Endothelial cell (in vitro differentiated cells): ENCODE data around the gene PTPRN2. TPM values are rescaled to one million over a fixed set of nuclear protein-coding genes. Genes with fewer than 3 reads are reported as not detected.

ENCODE experiments used
- DNase-seq: peaks from one replicate; pipeline ENCODE4 v3.0.0; 2021; ENCODE audit warnings: low spot score
- H3K27ac Mint-ChIP-seq: one replicate; pipeline ENCODE4 v1.8.0; 2021; ENCODE audit warnings: mixed read lengths, inconsistent platforms; ENCODE audit not compliant: unreplicated experiment
- H3K27me3 Mint-ChIP-seq: one replicate; pipeline ENCODE4 v1.8.0; 2021; ENCODE audit warnings: mild to moderate bottlenecking, moderate library complexity, mixed read lengths, inconsistent platforms; ENCODE audit not compliant: unreplicated experiment
- H3K36me3 Mint-ChIP-seq: one replicate; pipeline ENCODE4 v1.8.0; 2021; ENCODE audit warnings: mild to moderate bottlenecking, low read depth, mixed read lengths, inconsistent platforms; ENCODE audit not compliant: unreplicated experiment
- H3K4me1 Mint-ChIP-seq: one replicate; pipeline ENCODE4 v1.8.0; 2021; ENCODE audit warnings: mild to moderate bottlenecking, mixed read lengths, inconsistent platforms; ENCODE audit not compliant: unreplicated experiment
- H3K4me3 Mint-ChIP-seq: one replicate; pipeline ENCODE4 v1.8.0; 2021; ENCODE audit warnings: mild to moderate bottlenecking, mixed read lengths, inconsistent platforms; ENCODE audit not compliant: unreplicated experiment
- H3K9me3 Mint-ChIP-seq: one replicate; pipeline ENCODE4 v1.8.0; 2021; ENCODE audit warnings: mixed read lengths, inconsistent platforms; ENCODE audit not compliant: unreplicated experiment
- total RNA-seq: library from RNA; stranded (reverse); fragmentation: NEBNext Ultra II Directional; extraction: Animal tissue kit (Norgen Biotek cat#: 25700); gene quantifications from one replicate; pipeline ENCODE4 v1.2.1, GENCODE V29; 2021; ENCODE audit not compliant: unreplicated experiment
- TF ChIP-seq, protein P1 (sequence below): fragments of 200-600 bp; sonication (generic); IDR thresholded peaks from one replicate; pipeline ENCODE4 v1.5.0; 2021; ENCODE audit warnings: antibody characterized with exemption; ENCODE audit not compliant: unreplicated experiment

Gene PTPRN2
- total RNA-seq, 1 donor from 2014 or later, result 0.18 TPM

DNA sequence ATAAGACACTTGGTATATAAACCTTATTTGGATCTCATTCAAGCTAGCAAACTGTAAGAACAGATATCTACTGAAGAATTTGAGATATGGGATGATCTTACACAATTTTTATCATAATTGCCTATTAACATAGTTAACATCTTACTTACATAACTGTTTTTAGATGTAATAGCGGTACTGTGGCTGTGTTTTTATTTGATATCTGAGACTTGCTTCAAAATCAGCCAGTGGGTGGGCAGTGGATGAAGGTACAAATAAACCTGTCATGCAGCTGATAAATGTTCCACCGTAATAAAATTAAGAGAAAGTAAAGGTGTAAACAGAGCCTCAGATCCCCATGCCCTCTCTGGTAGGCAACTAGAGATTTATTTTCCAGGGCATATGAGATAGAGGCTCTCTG lies 28.4 kb upstream of the PTPRN2 start:
- H3K36me3 Mint-ChIP-seq, result no peaks in the 10 kb centered on the region
- H3K27ac Mint-ChIP-seq, result no peak overlapping the region
- H3K9me3 Mint-ChIP-seq, result no peaks in the 10 kb centered on the region
- no peaks in the 10 kb centered on the region for H3K27me3 Mint-ChIP-seq
- H3K4me3 Mint-ChIP-seq, result no peak overlapping the region
- DNase-seq, result no peak
- TF ChIP-seq, protein P1, sequence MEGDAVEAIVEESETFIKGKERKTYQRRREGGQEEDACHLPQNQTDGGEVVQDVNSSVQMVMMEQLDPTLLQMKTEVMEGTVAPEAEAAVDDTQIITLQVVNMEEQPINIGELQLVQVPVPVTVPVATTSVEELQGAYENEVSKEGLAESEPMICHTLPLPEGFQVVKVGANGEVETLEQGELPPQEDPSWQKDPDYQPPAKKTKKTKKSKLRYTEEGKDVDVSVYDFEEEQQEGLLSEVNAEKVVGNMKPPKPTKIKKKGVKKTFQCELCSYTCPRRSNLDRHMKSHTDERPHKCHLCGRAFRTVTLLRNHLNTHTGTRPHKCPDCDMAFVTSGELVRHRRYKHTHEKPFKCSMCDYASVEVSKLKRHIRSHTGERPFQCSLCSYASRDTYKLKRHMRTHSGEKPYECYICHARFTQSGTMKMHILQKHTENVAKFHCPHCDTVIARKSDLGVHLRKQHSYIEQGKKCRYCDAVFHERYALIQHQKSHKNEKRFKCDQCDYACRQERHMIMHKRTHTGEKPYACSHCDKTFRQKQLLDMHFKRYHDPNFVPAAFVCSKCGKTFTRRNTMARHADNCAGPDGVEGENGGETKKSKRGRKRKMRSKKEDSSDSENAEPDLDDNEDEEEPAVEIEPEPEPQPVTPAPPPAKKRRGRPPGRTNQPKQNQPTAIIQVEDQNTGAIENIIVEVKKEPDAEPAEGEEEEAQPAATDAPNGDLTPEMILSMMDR, result no peak
- no peaks in the 10 kb centered on the region for H3K4me1 Mint-ChIP-seq

DNA sequence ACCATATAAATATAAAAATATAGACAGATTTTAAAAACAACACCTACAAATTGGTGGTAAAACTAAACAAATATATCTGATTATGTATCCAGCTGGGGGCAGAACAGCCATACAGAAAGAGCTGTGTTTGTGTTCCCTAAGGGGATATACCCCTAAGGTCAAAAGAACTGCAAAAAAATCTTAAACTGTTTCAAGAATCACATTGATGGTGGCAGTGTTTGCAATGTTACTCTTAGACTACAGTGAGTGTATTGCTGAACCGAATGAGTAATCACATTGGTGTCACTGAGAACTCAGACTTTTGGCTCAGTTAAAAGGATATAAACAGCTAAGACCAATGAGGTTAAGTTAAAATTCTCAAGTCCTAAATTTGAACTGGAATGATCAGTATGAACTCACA lies 27.1 kb upstream of the PTPRN2 start:
- DNase-seq, result no peak
- Mint-ChIP-seq H3K4me3 (no peak overlapping the region), H3K27me3 (no peaks in the 10 kb centered on the region), H3K27ac (no peak overlapping the region), H3K9me3 (no peaks in the 10 kb centered on the region), H3K36me3 (no peaks in the 10 kb centered on the region), H3K4me1 (no peaks in the 10 kb centered on the region)
- TF ChIP-seq, protein P1, result no peak

DNA sequence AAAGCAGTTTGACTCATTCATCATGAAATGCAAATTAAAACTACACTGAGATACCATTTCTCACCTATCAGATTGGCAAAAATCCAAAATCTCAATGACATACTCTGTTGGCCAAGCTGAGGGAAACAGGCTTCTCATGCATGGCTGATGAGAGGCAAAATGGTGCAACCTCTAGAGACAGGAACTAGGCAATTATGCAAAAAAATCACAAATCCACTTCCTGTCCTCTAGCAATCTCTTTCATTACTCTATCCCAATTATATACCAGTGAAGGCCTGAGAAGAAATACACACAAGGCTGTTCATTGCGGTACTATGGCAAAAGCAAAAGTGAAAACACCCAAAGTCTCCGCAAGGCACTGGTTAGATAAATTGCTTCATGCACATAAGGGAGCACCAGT lies 25.9 kb upstream of the PTPRN2 start:
- TF ChIP-seq, protein P1, result no peak
- Mint-ChIP-seq H3K4me1 (no peaks in the 10 kb centered on the region), H3K4me3 (no peak overlapping the region), H3K9me3 (no peaks in the 10 kb centered on the region), H3K36me3 (no peaks in the 10 kb centered on the region), H3K27me3 (no peaks in the 10 kb centered on the region), H3K27ac (no peak overlapping the region)
- DNase-seq, result no peak

DNA sequence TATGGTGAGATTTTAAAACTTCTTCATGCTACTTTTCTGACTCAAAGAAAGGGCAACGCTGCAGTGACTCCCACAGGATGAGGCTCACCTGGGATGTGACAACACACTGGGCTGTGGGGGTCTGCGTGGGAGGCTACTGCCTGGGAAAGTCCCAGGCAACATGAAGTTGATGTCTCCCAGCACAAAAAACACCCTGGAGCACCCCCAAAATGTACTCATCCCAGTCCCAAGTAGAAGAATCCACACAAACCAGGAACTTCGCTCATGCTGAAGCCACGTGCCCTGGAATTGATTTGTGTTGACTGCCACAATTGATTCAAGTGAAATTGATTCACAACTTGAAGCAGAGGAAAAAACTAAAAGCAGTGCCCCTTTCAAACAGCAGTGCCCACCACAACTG lies 24.9 kb upstream of the PTPRN2 start:
- DNase-seq, result no peak
- Mint-ChIP-seq H3K27me3 (no peaks in the 10 kb centered on the region), H3K27ac (no peak overlapping the region), H3K36me3 (peaks cover 1% of the 10 kb centered on the region), H3K9me3 (no peaks in the 10 kb centered on the region), H3K4me1 (no peaks in the 10 kb centered on the region), H3K4me3 (no peak overlapping the region)
- TF ChIP-seq, protein P1, result no peak

DNA sequence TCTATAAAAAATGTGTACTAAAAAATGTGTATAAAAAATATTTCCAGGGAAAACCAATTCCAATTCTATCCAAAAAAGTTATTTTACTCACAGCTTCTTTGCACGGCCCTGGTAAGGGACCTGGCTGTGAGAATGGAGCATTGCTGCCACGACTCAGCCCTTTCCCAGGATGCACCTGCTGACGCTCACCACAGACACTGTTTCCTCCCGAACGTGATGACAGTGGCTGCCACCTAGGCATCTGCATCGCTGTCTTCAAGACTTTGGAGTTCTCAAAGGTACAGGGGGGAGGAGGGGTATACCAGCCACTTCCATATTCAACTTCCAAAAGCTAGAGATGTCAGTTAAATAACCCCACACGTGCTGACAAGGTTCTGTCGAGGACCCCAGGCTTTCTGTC lies 23.9 kb upstream of the PTPRN2 start:
- TF ChIP-seq, protein P1, result no peak
- H3K4me1 Mint-ChIP-seq, result no peaks in the 10 kb centered on the region
- no peak overlapping the region for H3K27ac Mint-ChIP-seq
- H3K9me3 Mint-ChIP-seq, result no peaks in the 10 kb centered on the region
- H3K27me3 Mint-ChIP-seq, result no peaks in the 10 kb centered on the region
- no peak for DNase-seq
- H3K36me3 Mint-ChIP-seq, result peaks cover 3% of the 10 kb centered on the region
- no peak overlapping the region for H3K4me3 Mint-ChIP-seq
